ENCODE measurements around the gene ZNF215.
"Not testable (repeated sequence)": the region's sequence is repeated elsewhere in the genome, so short reads cannot be mapped to it uniquely, and the experiment has no call there.

Gene ZNF215

GRCh38 chr11:6943131-6943530, 16.9 kb downstream of the ZNF215 start:
- no peak for DNase-seq

- not testable (repeated sequence) for DNase-seq
Observed at GRCh38 chr11:6954248-6954647, 28.0 kb downstream of the ZNF215 start.

GRCh38 chr11:6962141-6962540, 35.9 kb downstream of the ZNF215 start:
- no peak for DNase-seq

GRCh38 chr11:6962673-6963072, 36.4 kb downstream of the ZNF215 start:
- no peak for DNase-seq

GRCh38 chr11:6968816-6969215, 42.6 kb downstream of the ZNF215 start:
- DNase-seq, result no peak

GRCh38 chr11:6969854-6970253, 43.6 kb downstream of the ZNF215 start:
- not testable (repeated sequence) for DNase-seq

GRCh38 chr11:6979365-6979764, 53.1 kb downstream of the ZNF215 start:
- DNase-seq, result no peak

GRCh38 chr11:6986487-6986886, 60.3 kb downstream of the ZNF215 start:
- DNase-seq, result no peak

GRCh38 chr11:6988506-6988905, 62.3 kb downstream of the ZNF215 start:
- no peak for DNase-seq

- no peak for DNase-seq
Observed at GRCh38 chr11:6991227-6991626, 65.0 kb downstream of the ZNF215 start.

- DNase-seq, result no peak
Observed at GRCh38 chr11:6992026-6992425, 65.8 kb downstream of the ZNF215 start.

GRCh38 chr11:6992457-6993417, 66.5 kb downstream of the ZNF215 start:
- DNase-seq, result no peak

GRCh38 chr11:6995703-6996102, 69.5 kb downstream of the ZNF215 start:
- no peak for DNase-seq

- DNase-seq, result no peak
Observed at GRCh38 chr11:7004482-7004881, 78.3 kb downstream of the ZNF215 start.
